Osteocyte (in vitro differentiated cells): ENCODE data around the gene NAB2. TPM values are rescaled to one million over a fixed set of nuclear protein-coding genes. Genes with fewer than 3 reads are reported as not detected.

Experiments
- DNase-seq: peaks from one replicate; pipeline ENCODE4 v3.0.0; 2021; ENCODE audit warnings: mixed read lengths; ENCODE audit not compliant: unreplicated experiment; ENCODE audit errors: extremely low spot score
- H3K27ac Mint-ChIP-seq: one replicate; pipeline ENCODE4 v1.8.0; 2021; ENCODE audit warnings: mild to moderate bottlenecking, mixed read lengths; ENCODE audit not compliant: unreplicated experiment
- H3K27me3 Mint-ChIP-seq: one replicate; pipeline ENCODE4 v1.8.0; 2021; ENCODE audit warnings: mixed read lengths; ENCODE audit not compliant: unreplicated experiment
- H3K36me3 Mint-ChIP-seq: one replicate; pipeline ENCODE4 v1.8.0; 2021; ENCODE audit warnings: mixed read lengths; ENCODE audit not compliant: unreplicated experiment
- H3K4me1 Mint-ChIP-seq: one replicate; pipeline ENCODE4 v1.8.0; 2021; ENCODE audit warnings: mixed read lengths; ENCODE audit not compliant: unreplicated experiment
- H3K4me3 Mint-ChIP-seq: one replicate; pipeline ENCODE4 v1.8.0; 2021; ENCODE audit warnings: mild to moderate bottlenecking, moderate library complexity, mixed read lengths; ENCODE audit not compliant: unreplicated experiment
- H3K9me3 Mint-ChIP-seq: one replicate; pipeline ENCODE4 v1.8.0; 2021; ENCODE audit warnings: mixed read lengths; ENCODE audit not compliant: unreplicated experiment
- total RNA-seq: library from RNA; stranded (reverse); gene quantifications from 2 replicates; pipeline ENCODE4 v1.2.1, GENCODE V29; 2021
- TF ChIP-seq, protein P1 (sequence below): fragments of 200-600 bp; sonication (generic); IDR thresholded peaks from 2 replicates; pipeline ENCODE4 v1.5.0; 2021; ENCODE audit warnings: antibody characterized with exemption, mild to moderate bottlenecking, moderate library complexity

Gene NAB2
- total RNA-seq, 1 donor from 2014 or later = 42.8 TPM

DNA sequence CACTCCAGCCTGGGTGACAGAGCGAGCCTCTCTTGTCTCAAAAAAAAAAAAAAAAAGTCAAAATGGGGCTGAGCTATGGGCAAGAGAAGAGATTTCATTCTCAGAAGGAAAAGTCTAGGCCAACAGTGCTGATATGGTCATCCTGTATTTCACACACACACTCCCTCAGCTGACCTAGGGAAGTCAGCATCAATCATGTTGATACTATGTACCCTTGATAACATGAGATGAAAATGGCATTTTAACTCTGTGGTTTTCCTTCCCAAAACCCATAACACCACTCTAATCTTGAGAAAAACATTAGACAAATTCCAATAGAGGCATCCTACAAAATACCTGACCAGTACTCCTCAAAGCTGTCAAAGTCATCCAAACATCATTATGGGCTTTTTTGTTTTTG lies 8.1 kb upstream of the NAB2 start:
- Mint-ChIP-seq H3K27me3 (no peaks in the 10 kb centered on the region), H3K4me3 (no peak overlapping the region), H3K36me3 (peaks cover 2% of the 10 kb centered on the region), H3K27ac (no peak overlapping the region), H3K4me1 (peaks cover 27% of the 10 kb centered on the region), H3K9me3 (no peaks in the 10 kb centered on the region)
- no peak for DNase-seq
- TF ChIP-seq, protein P1, sequence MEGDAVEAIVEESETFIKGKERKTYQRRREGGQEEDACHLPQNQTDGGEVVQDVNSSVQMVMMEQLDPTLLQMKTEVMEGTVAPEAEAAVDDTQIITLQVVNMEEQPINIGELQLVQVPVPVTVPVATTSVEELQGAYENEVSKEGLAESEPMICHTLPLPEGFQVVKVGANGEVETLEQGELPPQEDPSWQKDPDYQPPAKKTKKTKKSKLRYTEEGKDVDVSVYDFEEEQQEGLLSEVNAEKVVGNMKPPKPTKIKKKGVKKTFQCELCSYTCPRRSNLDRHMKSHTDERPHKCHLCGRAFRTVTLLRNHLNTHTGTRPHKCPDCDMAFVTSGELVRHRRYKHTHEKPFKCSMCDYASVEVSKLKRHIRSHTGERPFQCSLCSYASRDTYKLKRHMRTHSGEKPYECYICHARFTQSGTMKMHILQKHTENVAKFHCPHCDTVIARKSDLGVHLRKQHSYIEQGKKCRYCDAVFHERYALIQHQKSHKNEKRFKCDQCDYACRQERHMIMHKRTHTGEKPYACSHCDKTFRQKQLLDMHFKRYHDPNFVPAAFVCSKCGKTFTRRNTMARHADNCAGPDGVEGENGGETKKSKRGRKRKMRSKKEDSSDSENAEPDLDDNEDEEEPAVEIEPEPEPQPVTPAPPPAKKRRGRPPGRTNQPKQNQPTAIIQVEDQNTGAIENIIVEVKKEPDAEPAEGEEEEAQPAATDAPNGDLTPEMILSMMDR = no peak

DNA sequence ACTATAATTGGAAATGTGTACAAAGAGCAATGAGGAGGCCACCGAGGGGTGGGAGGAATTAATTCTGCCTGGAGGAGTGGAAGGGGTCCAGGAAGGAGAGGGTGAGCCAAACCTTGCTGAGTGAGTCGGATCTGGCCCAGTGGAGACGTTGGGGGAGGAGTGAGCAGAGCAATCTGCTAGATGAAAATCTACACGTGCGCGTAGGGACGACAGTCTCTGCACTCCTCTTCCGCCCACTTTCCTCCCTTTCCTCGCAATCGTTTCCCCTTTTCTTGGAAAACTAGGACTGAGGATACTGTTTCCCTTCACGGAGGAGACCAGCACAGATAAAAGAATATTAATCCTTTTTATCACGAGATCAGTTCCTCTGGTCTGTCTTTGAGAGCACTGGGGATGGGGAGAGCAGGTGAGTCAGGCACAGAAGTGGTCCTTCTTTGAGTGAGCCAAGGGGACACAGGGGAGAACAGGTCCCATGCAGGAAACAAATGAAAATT lies 2.9 kb upstream of the NAB2 start:
- Mint-ChIP-seq H3K4me3 (peak overlapping the region; percentile 82), H3K36me3 (peaks cover 10% of the 10 kb centered on the region), H3K27me3 (no peaks in the 10 kb centered on the region), H3K27ac (peak overlapping the region; percentile 96), H3K4me1 (peaks cover 29% of the 10 kb centered on the region), H3K9me3 (no peaks in the 10 kb centered on the region)
- no peak for DNase-seq
- TF ChIP-seq, protein P1 = no peak

DNA sequence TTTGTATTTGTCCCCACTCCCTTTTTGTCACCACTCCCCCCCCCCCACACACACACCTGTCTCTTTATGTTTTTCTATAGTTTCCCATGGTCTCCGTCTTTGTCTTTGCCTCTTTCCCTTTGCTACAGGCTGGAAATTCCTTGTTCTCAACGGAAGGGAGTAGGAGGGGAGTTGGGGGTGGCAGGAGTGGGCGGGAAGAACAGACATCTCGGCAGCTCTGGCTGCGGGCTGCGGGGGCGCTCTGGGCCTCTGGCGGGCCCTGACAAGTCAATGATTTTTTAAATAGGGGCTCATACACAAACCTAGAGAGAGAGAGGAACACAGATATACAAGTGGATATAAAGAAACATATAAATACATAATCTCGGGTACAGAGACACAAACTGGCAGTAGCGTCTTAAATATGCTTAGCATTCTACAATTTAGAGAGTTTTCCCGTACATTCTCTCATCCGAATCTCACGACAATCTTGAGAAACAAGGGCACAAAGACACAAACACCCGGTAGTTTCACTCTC lies 2.4 kb upstream of the NAB2 start:
- Mint-ChIP-seq H3K4me3 (peak overlapping the region; percentile 82), H3K4me1 (peaks cover 33% of the 10 kb centered on the region), H3K36me3 (peaks cover 14% of the 10 kb centered on the region), H3K27me3 (no peaks in the 10 kb centered on the region), H3K27ac (peak overlapping the region; percentile 96), H3K9me3 (no peaks in the 10 kb centered on the region)
- TF ChIP-seq, protein P1 = peak; percentile 51
- DNase-seq = no peak

DNA sequence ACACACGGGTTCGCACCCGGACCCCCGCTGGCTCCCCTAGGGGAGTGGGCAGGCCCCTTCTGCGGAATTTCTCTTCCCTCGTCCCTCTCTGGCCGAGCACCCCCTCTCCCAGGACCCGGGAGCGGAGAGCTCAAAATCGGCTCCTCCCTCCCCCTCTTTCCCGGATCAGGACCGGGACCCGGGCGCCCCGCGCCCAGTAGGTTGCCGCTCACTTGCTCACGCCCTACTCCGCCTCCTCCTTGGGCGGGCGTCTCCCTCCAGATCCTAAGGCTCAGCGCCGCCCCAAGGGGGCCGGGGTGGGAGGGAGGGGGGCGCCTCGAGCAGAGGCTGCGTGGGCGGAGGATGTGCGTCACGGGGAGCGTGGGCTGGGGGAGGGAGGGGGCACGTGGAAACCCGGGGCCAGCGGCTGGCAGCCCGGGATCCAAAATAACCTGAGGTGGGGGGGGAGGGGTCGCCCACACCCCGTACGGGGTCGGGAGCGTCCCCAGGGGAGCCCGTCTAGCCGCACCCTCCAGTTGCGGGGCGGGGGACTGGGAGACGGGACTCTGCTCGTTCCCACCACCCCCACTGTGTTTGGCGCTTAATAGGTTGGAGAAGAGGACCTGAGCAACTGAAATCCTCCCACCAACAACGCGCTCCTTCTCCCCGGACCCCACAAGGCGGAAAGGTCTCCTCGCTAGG lies 1.8 kb upstream of the NAB2 start:
- TF ChIP-seq, protein P1 = no peak

DNA sequence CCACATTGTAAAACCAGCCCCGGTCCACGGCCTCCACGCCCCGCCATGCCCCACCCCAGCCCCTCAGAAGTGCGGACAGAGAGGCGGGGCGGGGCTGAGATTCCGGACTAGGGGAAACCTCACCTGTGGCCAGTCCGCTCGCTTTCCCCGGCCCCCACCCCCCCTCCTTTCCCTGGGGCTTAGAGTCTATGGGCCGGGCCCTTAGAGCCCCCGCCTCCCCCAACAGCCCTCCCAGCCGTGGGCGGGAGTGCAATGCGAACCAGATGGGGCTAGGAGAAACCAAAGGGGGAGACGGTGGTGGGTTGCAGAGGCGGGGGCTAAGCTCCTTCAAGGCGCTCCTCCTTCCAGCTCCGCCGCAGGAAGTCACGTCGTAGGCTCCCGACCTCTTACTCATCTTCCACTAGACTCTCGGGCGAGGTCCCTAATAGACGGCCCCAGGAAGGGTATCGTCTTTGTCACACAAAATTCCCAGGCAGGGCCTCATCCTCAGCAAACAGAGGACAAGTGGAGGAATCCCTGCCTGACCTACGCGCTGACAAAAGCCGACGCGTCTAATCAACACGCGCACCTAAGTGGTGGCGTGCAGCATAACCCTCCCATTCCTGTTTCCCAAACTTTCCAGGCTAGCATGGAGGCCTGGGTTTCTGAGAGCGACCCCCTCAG lies 1.1 kb upstream of the NAB2 start:
- TF ChIP-seq, protein P1 = no peak
- no peaks in the 10 kb centered on the region for H3K27me3 Mint-ChIP-seq
- peak; percentile 94 for DNase-seq
- H3K36me3 Mint-ChIP-seq = peaks cover 19% of the 10 kb centered on the region
- peaks cover 43% of the 10 kb centered on the region for H3K4me1 Mint-ChIP-seq
- peak overlapping the region; percentile 82 for H3K4me3 Mint-ChIP-seq
- peak overlapping the region; percentile 97 for H3K27ac Mint-ChIP-seq
- no peaks in the 10 kb centered on the region for H3K9me3 Mint-ChIP-seq

More for the DNA sequence above, 1.8 kb upstream of the NAB2 start:
- peaks cover 14% of the 10 kb centered on the region for H3K36me3 Mint-ChIP-seq
- H3K4me1 Mint-ChIP-seq = peaks cover 38% of the 10 kb centered on the region
- H3K4me3 Mint-ChIP-seq = peak overlapping the region; percentile 82
- peak overlapping the region; percentile 97 for H3K27ac Mint-ChIP-seq
- H3K27me3 Mint-ChIP-seq = no peaks in the 10 kb centered on the region
- H3K9me3 Mint-ChIP-seq = no peaks in the 10 kb centered on the region
- peak; percentile 91 for DNase-seq
